GM18909 (cell line): ENCODE measurements around the gene SERP2.

Source experiments
- ATAC-seq: cut with Tn5 transposase; IDR thresholded peaks from one replicate; pipeline ENCODE4 v1.9.1; 2021; ENCODE audit warnings: mild to moderate bottlenecking; ENCODE audit not compliant: unreplicated experiment, poor library complexity

Gene SERP2

DNA sequence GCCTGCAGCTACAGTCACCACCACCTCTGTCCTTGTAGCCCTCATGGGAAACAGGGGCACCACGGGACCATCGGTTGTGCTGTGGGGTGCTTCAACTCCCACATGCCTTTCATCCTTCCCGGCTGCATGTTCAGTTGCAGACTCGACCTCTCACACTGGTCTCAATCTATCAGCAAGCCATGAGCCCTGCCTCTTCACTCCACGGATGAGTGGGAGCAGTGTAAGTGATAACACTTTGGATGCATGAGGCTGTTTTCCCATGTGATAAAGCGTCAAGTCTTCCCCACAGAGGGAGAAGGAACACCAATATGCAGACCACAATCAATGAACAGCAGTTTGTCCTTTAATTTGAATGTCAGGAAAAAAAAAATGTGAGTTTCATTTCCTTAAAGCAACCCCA lies 12.2 kb downstream of the SERP2 start:
- ATAC-seq: no peak

DNA sequence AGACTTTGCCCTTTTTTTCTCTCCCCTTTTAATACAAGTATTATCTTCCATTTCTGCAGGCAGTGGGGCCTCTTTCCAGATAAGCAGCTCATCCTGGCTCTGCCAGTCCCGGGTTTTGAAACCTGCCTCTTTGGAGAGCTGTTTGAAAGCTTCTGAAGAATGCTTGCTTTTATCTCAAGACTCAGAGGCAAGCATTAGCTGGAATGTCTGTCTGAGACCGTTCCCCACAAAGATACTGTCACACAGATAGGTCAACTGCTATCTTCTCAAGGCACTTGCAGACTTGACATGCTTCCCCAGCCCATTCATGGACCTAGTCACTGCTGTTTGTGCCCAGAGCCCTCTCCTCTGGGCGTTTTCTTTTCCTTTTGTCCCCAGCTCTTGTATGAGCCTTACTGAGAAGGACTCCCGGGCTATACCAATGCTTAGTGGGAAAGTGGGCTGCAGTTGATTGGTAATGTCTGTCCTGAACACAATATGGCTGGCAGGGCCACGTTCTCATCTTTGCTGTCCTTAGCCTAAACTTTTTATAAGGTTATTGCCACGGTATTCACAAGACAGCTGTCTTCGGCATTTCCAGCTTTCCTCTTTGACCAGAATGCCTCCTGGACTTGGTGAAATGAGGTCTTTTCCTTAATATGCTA lies 13.4 kb downstream of the SERP2 start:
- no peak for ATAC-seq

GRCh38 chr13:44388427-44389059 lies 14.9 kb downstream of the SERP2 start:
- ATAC-seq: no peak

DNA sequence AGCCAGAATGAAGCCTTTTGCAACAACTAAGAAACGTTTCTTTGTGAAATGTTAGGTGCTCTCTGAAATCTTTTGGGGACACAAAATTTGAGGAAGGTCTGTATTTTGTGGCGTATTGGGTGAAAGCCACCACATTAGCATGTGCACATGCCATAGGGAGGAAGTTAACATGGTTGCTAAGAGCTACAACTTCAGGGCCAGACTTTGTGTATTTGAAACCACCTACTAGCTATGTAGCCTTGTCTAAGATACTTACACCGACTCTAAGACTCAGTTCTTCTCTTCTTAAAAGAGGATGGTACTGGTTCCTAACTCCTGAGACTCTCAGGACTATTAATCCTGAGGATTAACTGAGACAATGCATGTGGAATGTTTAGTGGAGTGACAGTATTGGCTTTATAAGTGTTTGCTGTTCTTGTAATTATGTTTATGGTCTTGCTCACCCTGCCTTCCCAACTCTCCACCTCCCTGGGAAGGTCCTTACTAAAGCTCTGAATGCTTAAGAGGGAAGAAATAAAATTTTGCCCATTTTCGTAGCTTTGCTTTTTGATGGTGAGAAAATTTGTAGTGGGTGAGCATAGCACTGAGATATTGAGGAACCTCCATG lies 15.5 kb downstream of the SERP2 start:
- no peak for ATAC-seq

DNA sequence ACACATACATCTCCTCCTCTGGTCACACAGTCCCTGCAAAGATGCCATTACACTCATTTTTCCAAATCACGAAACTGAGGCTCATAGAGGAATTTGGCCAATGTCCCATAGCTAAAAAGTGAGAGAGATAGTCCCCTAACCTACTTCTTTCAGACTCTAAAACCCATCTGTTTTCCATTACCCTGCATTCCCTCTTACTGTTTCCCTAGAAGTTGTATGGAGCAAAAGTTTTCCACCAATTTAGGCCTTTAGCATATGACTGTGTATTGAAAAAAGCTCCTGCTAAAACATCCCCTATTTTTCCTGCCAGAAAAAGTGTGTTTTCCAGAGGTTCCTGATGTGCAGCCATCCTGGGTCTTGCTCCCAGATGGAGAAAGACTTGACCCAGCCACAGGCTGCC lies 16.3 kb downstream of the SERP2 start:
- no peak for ATAC-seq

DNA sequence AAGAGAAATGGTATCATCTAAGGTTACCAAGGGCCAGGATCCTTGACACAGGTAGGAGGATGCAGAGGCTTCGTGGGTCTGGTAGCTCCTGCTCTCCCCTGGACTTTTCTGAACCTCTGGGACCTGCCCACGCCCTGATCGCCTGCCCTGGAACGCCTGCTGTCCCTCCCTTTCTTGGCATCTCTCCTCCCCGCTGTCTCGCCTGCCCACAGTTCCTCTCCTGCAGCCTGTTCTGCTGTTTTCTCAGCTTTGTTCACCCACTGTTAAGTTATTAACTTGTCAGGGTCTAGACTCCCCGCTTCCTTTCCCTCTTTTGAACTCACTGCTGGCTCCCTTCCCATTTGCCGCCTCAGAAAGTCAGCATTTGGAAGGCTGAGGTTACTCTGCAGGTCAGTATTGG lies 19.8 kb downstream of the SERP2 start:
- no peak for ATAC-seq

DNA sequence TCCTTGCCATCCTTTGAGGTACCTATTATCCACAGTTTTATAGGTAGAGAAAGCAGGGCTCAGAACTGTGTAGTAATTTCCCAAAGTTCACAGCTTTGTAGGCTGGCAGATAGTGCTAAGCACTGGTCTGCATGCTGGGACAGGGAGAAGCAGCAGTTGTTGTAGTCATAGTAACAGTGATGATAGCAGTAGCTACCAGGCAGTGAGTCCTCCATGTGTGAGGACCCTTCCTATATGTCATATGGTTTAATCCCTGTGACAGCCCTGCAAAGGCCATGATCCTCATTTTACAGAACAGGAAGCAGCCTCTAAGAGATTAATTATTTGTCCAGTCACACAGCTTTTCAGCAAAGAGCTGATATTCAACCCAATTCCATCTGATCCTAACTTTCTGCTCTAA lies 21.0 kb downstream of the SERP2 start:
- no peak for ATAC-seq

- no peak for ATAC-seq
Measured at GRCh38 chr13:44395976-44396694, 22.5 kb downstream of the SERP2 start.

DNA sequence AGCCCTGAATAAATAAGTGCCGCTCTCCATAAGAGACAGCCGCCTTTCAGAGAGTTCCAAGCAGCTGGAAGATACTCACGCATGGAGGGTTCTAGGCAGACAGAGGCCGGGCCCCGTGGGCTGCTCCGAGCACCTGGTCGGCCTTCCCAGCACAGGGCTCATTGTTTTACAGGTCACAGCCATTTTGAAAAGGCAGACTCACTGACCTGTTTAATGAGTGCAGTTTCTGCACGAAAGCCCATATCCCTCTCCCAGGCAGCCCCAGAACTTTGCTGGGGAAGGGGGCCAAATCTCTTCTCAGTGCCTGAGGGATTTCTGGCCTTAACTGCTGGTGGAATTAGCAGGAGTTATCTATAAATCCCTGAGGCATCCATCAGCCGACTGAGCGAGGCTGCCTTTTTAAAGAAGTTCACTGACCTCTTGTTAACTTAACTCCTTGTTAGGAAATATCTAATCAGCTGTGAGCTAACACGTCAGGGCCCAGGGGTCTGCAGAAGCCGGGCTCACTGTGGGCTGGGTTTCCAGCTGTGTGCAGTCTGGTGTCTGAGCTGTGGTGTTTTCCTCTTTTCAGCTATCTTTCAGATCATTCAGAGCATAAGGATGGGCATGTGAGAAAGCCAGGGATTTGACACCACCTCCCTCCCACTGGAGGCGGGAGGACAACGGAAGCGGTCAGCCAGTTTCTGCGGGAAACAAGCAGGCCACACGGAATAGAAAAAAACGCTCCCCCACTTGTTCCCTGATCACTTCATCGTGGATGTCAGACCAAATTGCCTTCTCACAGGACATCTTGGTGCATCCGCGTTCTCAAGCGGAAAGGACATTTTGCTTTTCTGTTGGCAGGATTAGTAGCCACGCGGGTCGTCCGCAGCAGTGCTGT lies 23.3 kb downstream of the SERP2 start:
- no peak for ATAC-seq

GRCh38 chr13:44397766-44398223 lies 24.2 kb downstream of the SERP2 start:
- ATAC-seq: no peak

- no peak for ATAC-seq
Measured at GRCh38 chr13:44398606-44399005, 25.0 kb downstream of the SERP2 start.

- ATAC-seq: no peak
Measured at GRCh38 chr13:44399074-44399473, 25.4 kb downstream of the SERP2 start.

- ATAC-seq: no peak
Measured at GRCh38 chr13:44400736-44401135, 27.1 kb downstream of the SERP2 start.

- ATAC-seq: no peak
Measured at GRCh38 chr13:44401577-44401976, 28.0 kb downstream of the SERP2 start.

DNA sequence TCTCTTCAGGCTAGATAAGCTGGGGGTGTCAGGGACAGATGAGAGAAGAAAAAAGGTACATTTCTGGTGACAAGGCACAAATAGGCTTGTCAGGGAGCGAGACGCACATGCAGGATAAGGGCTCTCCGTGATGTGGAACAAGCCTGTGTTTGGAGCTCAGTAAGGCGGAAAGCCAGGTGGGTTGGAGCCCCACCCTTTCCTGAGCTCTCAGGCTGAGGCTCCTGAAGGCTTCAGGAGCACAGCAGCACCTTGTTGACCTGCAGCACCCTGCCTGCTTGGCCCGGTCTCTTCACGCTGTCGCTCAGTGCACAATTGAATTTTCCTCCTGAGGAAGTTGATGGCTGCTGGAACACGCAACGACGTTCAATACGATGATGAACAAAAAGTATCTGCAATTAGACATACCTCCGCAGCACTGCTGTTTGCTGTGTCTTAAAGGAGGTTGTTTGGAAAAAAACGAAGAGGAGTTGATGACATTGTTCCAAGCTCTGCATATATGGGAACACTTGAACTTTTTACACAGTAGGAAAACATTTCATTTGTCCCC lies 29.3 kb downstream of the SERP2 start:
- no peak for ATAC-seq

GRCh38 chr13:44403461-44404056 lies 29.9 kb downstream of the SERP2 start:
- no peak for ATAC-seq

DNA sequence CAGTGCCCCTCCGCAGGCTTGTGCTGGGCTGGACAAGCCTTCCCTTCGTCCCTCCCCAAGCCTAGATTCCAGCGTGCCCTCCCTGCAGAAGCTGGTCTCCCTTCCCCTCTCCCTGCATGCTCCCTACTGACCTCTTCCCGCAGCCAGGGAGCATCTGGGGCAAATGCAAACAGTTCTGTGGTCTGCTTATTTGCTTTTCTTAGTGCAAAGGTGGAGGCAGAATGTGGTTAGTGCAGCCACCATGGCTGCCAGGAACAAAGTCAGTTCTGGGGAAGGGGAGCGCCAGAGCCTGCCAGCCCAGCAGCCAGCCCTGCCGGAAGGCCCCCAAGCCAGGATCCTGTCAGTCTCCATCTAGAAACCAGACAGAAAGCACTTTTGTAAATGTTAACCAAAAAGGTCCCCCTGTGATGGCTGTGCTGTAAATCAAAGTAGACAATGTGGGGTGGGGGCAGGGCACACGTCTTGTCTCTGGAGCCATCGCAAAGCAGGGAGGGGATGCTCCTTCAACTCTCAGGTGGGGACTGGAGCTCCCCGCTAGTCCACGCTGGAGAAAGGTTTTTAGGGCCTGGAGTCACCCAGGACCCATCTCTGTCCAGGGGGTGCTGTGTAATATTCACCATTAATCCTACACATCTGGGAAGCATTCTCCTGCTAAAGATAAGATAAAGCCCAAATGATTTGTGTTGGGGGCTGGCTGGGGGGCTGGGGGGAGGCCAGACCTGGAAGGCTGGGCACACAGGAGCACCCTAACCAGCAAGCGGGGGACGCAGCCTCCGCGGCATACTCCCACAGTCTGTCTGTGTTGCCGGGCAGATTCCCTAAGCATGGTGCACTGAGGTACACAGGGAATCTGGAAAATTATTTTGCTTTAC lies 30.9 kb downstream of the SERP2 start:
- ATAC-seq: no peak

GRCh38 chr13:44406617-44407016 lies 33.0 kb downstream of the SERP2 start:
- no peak for ATAC-seq

DNA sequence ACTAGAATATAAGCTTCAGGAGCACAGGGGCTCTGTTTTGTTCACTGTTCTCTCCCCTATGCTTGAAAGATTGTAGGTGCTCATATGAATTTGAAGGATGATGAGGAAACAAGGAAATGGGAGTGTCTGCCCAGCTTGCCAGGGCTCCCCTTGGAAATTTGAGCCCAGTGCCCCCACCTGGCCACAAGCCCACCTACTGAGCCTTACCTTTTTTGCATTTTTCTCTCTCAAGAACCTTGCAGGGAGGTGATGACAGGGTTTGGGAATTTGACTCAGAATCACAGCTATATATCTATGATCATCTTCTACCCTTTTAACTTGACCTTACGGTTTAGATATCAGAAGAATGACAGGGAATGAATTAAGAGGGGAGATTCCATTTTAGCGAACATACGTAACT lies 33.8 kb downstream of the SERP2 start:
- no peak for ATAC-seq
